Embryonic facial prominence (tissue), 1 donor: ENCODE results near the gene RAB11FIP3.
"Not testable (repeated sequence)": the region's sequence is repeated elsewhere in the genome, so short reads cannot be mapped to it uniquely, and the experiment has no call there.

Source experiments
- DNase-seq: peaks from one replicate; pipeline ENCODE4 v3.0.0-alpha.2; 2016; ENCODE audit errors: extremely low spot score

The RAB11FIP3 gene

DNA sequence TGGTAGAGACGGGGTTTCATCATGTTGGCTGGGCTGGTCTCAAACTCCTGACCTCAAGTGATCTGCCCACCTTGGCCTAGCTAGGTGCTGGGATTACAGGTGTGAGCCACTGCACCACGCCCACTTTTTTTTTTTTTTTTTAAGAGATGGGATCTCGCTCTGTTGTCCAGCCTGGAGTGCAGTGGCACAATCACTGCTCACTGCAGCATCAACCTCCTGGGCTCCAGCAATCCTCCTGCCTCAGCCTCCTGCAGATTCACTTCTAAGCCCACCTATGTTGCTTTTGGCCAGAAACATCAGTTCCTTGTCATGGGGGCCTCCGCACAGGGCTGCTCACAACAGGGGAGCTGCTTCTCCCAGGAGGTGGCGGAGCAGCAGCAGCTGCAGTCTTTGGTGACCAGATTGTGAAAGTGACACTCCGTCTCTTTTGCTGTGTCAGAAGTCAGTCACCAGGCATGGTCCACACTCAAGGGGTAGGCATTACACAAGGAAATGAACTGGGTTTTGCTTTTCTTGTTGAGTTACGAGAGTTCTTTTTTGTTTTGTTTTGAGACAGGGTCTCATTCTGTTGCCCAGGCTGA is 32.9 kb upstream of the RAB11FIP3 start:
- no peak for DNase-seq

DNA sequence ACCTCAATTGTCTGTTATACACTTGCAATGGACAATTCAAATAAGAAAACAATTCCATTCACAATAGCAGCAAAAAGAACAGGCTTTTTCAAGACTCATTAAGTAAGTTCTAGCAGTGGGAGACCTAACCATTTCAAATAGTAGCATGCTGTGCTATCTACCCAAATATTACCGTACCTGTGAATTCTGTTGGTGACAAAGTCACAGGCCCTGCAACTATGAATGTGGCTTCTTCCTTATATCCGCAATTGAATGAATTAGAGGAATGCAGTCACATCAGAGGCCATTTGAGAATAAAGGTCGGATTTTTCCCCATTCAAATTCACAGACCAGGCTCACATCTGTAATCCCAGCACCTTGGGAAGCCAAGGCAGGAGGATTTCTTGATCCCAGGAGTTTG is 29.2 kb upstream of the RAB11FIP3 start:
- DNase-seq: no peak

DNA sequence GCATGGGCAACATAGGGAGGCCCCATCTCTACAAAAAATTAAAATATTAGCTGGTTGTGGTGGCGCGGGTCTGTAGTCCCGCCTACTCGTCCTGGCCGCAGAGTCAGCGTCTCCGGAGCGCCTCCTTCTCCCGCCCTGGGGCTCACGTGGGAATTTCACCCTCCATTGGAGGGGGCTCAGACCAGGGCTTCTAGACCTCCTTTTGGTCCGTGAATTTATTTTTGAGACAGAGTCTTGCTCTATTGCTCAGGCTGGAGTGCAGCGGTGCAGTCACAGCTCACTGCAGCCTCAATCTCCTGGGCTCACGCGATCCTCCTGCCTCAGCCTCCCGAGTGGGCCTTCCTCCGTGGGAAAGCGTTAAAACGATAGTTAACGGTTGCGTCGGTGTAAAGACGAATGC is 28.8 kb upstream of the RAB11FIP3 start:
- no peak for DNase-seq

DNA sequence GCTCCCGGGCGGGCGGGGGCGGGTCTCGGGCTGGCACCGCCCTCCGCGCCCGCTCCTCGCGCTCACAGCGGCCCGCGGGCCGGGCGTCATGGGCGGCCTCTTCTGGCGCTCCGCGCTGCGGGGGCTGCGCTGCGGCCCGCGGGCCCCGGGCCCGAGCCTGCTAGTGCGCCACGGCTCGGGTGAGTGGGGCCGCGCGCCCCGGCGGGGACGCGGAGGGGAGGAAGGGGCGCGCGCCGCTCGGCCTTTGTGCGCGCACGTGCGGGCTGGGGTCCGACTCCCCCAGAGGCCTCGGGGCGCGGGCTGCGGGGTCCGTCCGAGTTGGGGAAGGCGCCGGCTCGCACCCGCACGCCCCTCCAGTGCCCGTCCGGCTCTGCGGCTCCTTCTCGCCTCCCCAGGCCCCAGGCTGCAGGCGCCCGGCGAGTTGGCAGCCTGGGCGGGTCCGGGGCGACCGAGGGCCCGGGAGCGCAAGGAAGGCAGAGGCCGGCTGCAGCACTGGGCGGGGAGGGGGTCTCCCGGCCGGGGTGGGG is 28.3 kb upstream of the RAB11FIP3 start, which contains the start of gene NME4:
Gene NME4, plus strand, starts transcription at position 65 of the 527 bp plus-strand sequence. Its CDS starts 24 bp downstream, at position 89.
- DNase-seq: no peak

DNA sequence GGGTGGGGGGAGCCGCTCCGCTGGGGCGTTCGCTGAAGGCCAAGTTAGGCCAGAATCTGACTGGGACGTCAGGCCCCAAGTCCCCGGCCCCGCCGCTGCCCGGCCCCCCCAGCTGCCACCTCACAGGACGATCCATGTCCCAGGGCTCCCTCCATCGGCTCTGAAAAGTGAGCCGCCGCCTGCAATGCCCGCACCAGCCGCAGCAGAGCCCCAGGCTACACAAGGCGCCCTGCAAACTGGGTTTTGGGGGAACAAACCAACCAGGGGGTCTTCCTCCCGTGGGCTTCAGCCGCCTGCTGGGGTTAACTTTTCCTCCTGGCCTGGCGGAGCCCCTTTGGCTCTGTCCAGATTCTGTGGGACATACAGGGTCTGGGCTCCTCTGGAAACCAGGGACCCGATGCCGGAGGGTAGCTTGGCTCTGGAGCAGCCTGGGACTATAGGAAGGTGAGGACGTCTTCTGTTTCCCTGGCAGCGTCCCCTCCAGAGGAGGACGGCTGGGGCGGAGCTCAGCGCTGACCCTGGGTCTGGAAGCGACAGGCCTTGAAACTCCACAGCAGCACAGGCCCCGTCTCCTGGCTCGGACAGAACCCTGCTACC is 27.6 kb upstream of the RAB11FIP3 start:
- peak; percentile 29 for DNase-seq

DNA sequence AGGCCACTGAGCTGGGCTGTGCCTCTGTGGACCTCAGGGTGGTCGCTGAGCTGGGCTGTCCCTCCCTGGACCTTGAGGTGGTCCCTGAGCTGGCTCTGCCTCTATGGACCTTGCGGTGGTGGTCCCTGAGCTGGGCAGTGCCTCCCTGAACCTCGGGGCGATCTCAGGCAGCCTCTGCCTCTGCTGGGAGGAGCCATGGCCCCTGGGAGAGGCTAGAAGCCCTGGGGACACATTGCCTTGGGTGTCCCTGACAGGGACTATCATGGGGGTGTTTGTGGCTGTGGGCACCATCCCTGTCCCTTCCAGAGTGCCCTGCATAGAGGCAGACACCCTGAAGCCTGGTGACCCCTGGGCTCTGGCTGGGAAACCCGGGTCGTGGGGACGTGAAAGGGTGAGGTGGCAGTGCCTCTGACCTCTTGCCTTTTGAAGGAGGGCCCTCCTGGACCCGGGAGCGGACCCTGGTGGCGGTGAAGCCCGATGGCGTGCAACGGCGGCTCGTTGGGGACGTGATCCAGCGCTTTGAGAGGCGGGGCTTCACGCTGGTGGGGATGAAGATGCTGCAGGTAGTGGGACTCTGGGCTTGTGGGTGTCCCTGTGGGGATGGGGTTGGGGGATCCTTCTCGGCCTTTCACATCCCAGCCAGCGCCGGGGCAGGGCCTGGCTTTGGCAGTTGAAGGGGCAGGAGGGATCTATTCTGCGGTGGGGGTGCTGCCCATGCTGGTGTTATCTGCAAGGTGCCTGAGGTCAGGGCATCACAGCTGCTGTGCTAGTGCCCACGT is 26.7 kb upstream of the RAB11FIP3 start:
- no peak for DNase-seq

- no peak for DNase-seq
Observed at GRCh38 chr16:399340-400019, 26.0 kb upstream of the RAB11FIP3 start.

- DNase-seq: no peak
Observed at GRCh38 chr16:400061-400591, 25.3 kb upstream of the RAB11FIP3 start.

DNA sequence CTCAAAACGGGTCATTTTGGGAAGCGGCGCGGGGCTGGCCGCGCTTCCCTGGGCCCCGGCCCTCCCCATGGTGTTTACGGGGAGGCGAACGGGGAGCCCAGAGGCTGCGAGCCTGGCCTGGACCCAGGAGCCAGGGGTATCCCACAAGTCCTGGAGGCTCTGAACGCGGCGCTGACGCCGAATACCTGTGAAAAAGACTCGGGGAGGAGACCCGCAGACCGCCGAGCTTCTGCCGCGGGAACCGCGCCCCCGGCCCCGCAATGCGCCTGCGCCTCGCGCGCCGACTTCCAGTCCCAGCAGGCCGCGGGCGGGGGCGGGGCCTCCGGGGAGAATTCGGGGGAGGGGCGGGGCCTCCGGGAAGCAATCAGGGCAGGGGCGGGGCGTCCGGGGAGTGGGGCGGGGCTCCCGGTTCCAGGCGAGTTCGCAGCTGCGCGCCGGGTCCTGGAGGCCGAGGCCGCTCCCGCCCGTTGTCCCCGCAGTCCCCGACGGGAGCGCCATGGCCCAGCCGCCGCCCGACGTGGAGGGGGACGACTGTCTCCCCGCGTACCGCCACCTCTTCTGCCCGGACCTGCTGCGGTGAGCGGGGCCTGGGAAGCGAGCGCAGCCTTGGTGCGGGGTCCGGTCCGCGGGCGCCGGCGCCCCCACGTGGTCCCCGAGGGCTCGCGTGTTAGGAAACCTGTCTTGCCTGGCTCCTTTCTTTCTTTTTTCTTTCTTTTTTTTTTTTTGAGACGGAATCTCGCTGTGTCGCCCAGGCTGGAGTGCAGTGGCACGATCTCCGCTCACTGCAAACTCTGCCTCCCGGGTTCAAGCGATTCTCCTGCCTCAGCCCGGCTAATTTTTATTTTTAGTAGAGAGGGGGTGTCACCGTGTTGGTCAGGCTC is 23.7 kb upstream of the RAB11FIP3 start, which contains the start of gene DECR2:
Gene DECR2, plus strand, starts transcription at position 418 of the 881 bp plus-strand sequence. Its CDS starts 79 bp downstream, at position 497.
- peak; percentile 79 for DNase-seq

DNA sequence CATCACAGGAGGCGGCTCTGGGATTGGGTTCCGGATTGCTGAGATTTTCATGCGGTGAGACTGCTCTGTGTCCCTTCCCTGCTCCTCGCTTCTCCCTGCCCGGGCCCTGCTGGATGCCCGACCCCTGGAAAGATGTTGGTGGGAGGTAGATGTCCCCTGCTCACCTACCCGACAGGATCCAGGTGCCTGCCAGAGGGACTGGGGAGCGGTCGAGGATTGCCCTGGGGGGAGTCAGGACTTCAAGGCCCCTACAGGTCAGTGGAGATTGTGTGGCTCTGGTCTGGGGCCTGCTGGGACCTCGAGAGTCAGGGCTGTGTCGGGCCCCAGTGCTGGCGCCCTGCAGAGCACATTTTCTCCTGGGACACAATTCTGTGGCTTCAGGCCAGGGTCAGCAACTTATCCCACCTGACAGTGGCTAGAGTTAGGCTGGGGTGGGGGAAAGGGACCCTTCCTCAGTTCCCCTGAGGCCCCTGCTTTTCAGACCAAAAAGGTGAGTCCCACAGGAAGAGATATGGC is 20.4 kb upstream of the RAB11FIP3 start:
- DNase-seq: no peak

GRCh38 chr16:405548-406506 is 19.6 kb upstream of the RAB11FIP3 start:
- DNase-seq: no peak

GRCh38 chr16:407253-407652 is 18.2 kb upstream of the RAB11FIP3 start:
- no peak for DNase-seq

GRCh38 chr16:410516-411178 is 14.8 kb upstream of the RAB11FIP3 start:
- no peak for DNase-seq

DNA sequence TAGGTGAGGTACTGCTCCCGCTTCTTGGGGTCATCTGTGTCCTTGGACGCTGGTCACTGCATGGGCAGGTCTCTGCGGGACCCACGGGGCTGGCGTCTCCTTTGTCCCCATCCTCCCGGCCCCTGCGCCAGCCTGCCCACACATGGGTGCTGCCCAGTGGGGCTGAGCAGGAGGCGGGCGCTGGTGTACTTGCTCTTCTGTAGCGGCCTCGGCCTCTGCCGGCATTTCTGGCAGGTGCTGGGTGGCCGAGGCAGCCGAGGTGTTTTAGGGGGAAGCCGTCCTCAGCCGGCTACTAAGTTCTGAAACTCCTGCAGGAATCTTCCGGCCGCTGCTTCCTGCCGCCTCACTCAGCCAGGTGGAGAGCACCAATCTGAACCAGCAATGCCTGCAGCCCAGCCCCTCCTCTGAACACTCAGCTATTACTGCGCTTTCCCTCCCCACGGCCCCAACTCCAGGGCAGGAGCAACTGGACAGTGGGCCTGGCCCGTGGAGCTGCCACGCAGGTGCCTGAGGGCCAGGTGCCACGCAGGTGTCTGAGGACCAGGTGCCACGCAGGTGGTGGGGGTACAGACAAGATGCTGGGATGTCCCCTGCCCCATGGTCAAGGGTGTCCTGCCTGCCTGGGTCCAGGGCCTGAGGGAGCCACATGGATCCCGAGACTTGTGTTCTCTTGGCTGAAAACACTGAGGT is 13.7 kb upstream of the RAB11FIP3 start:
- DNase-seq: no peak

DNA sequence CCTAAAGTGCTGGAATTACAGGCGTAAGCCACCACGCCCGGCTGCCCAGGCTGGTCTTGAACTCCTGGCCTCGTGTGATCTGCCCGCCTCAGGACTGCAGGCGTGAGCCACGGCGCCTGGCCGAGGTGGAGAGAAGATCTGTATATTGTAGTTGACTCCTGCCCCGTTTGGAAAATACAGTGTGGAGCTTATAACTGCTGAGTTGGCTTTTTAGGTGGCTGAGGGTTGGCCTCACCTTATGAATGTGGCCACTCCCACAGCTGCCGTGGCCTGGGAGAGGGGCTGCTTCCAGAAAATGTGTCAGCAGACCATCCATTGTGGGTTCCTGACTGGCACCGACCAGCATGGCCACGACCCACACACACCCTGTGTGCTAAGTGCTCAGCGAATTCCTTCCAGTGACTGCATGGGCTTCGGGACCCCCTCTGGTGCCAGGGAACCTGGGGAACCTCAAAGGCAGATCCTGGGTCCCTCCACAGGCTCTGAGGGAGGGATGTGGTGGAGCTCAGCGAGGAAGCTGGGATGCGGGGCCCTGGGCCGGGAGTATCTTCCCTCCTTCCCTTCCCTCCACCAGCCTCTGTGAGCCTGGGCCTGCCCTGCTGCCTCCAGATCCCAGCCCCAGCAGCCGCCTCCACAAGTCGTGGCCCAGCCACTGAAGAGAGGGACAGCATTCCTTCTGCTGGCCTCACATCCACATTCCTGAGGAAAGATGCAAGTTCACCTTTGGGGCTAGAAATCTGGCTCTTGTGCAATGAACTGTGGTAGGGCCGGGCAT is 10.9 kb upstream of the RAB11FIP3 start:
- no peak for DNase-seq

- not testable (repeated sequence) for DNase-seq
Observed at GRCh38 chr16:415170-415498, 10.3 kb upstream of the RAB11FIP3 start.

- not testable (repeated sequence) for DNase-seq
Observed at GRCh38 chr16:422179-422578, 3.3 kb upstream of the RAB11FIP3 start.
